Measurements from ENCODE around the gene FAAP20.

The FAAP20 gene

GRCh38 chr1:2194319-2194897 lies at the start of gene FAAP20:
Gene FAAP20, minus strand, starts transcription at chr1:2194772. Its CDS starts 23 bp downstream, at chr1:2194749.
- DNase-seq, result peak; percentile 38

GRCh38 chr1:2242814-2243725 lies 48.5 kb upstream of the FAAP20 start:
- no peak for DNase-seq

GRCh38 chr1:2241820-2242219 lies 47.2 kb upstream of the FAAP20 start:
- no peak for DNase-seq

- DNase-seq, result no peak
Observed at GRCh38 chr1:2240270-2241156, 45.9 kb upstream of the FAAP20 start.

GRCh38 chr1:2239384-2239985 lies 44.9 kb upstream of the FAAP20 start:
- no peak for DNase-seq

- DNase-seq, result no peak
Observed at GRCh38 chr1:2239013-2239370, 44.4 kb upstream of the FAAP20 start.

GRCh38 chr1:2238361-2239012 lies 43.9 kb upstream of the FAAP20 start:
- DNase-seq, result no peak

GRCh38 chr1:2237773-2238172 lies 43.2 kb upstream of the FAAP20 start:
- no peak for DNase-seq

GRCh38 chr1:2236695-2237677 lies 42.4 kb upstream of the FAAP20 start:
- no peak for DNase-seq

GRCh38 chr1:2235300-2235998 lies 40.9 kb upstream of the FAAP20 start:
- DNase-seq, result no peak

GRCh38 chr1:2234762-2235113 lies 40.2 kb upstream of the FAAP20 start:
- DNase-seq, result no peak

- no peak for DNase-seq
Observed at GRCh38 chr1:2233997-2234761, 39.6 kb upstream of the FAAP20 start.

GRCh38 chr1:2233468-2233867 lies 38.9 kb upstream of the FAAP20 start:
- no peak for DNase-seq

- DNase-seq, result no peak
Observed at GRCh38 chr1:2232916-2233438, 38.4 kb upstream of the FAAP20 start.

GRCh38 chr1:2232255-2232915 lies 37.8 kb upstream of the FAAP20 start:
- no peak for DNase-seq

- DNase-seq, result no peak
Observed at GRCh38 chr1:2231532-2232254, 37.1 kb upstream of the FAAP20 start.

- no peak for DNase-seq
Observed at GRCh38 chr1:2230781-2231531, 36.4 kb upstream of the FAAP20 start.

Measured in NCI-H1436 (cell line).